ENCODE results near the gene NCAM1.

- no peak for TF ChIP-seq CTCF (IDR thresholded peaks at IDR 0.05; ENCODE audit: insufficient read depth, low read length)
- TF ChIP-seq SPI1 (IDR thresholded peaks at IDR 0.05; ENCODE audit: borderline replicate concordance, low read depth), result no peak
- TF ChIP-seq POLR2AphosphoS5 (IDR thresholded peaks at IDR 0.05; ENCODE audit: low read depth), result no peak
- no peak for TF ChIP-seq GABPA (IDR thresholded peaks at IDR 0.05; ENCODE audit: low read depth)
- no peak for TF ChIP-seq REST (IDR thresholded peaks at IDR 0.05; ENCODE audit: insufficient replicate concordance, low read depth)
Observed at GRCh38 chr11:113262594-113262993, 301.4 kb downstream of the NCAM1 start.

All from HL-60 (cell line).